Muscle of leg (tissue), 11 donors: Measurements from ENCODE around the gene KLHL30. TPM values are rescaled to one million over a fixed set of nuclear protein-coding genes. Genes with fewer than 3 reads are reported as not detected.

Source experiments
- DNase-seq: peaks from one replicate; pipeline ENCODE4 v3.0.0; 2013
- H3K27ac ChIP-seq: one replicate; pipeline ENCODE4 v1.5.1; 2013; ENCODE audit warnings: mild to moderate bottlenecking, low read length, control low read depth
- H3K27me3 ChIP-seq: one replicate; pipeline ENCODE4 v1.6.1; 2013; ENCODE audit warnings: low read length; ENCODE audit not compliant: control insufficient read depth, insufficient read depth
- H3K36me3 ChIP-seq: one replicate; pipeline ENCODE4 v1.6.1; 2013; ENCODE audit warnings: low read length; ENCODE audit not compliant: control insufficient read depth, insufficient read depth
- H3K4me1 ChIP-seq: one replicate; pipeline ENCODE4 v1.6.1; 2013; ENCODE audit warnings: low read length; ENCODE audit not compliant: control insufficient read depth, insufficient read depth
- H3K4me3 ChIP-seq: one replicate; pipeline ENCODE4 v1.5.1; 2013; ENCODE audit warnings: low read length, control low read depth
- H3K9me3 ChIP-seq: replicated peaks from 2 replicates; pipeline ENCODE4 v1.6.1; 2013; ENCODE audit warnings: low read depth, low read length; ENCODE audit not compliant: control insufficient read depth
- WGBS: methylation state at CpG from one replicate; pipeline ENCODE4 v1.1.5; 2013; ENCODE audit warnings: missing lambda C conversion rate; ENCODE audit not compliant: insufficient coverage; 5-methylcytosine and 5-hydroxymethylcytosine counted together
- polyA plus RNA-seq, 8 donors: library from polyadenylated mRNA; unstranded; fragments of 120-200 nt; gene quantifications; one replicate each; pipeline versions ENCODE4 v1.2.1 to v1.2.3, GENCODE V29; 2013; ENCODE audit warnings: inconsistent platforms in 1 of 8, low replicate concordance in 1 of 8; ENCODE audit not compliant: insufficient read length in 8 of 8, insufficient read depth in 1 of 8
- total RNA-seq: library from RNA; stranded (reverse); fragments of 120-200 nt; gene quantifications from one replicate; pipeline ENCODE4 v1.2.4, GENCODE V29; 2013

The KLHL30 gene
- total and polyA plus RNA-seq, 9 donors = 9.9 to 18.4 (median 13.9) TPM

- no peak overlapping the region for H3K27ac ChIP-seq
- WGBS = 83% methylated on average over 24 of the region's 30 CpGs
- H3K27me3 ChIP-seq = no peaks in the 10 kb centered on the region
- H3K4me1 ChIP-seq = peaks cover 4% of the 10 kb centered on the region
- DNase-seq = no peak
- H3K4me3 ChIP-seq = no peak overlapping the region
- H3K9me3 ChIP-seq = no peaks in the 10 kb centered on the region
- no peaks in the 10 kb centered on the region for H3K36me3 ChIP-seq
Measured at GRCh38 chr2:238101891-238102841, 36.3 kb upstream of the KLHL30 start.

- H3K4me3 ChIP-seq = no peak overlapping the region
- WGBS = 69% methylated on average over 6 of the region's 10 CpGs
- no peak overlapping the region for H3K27ac ChIP-seq
- H3K36me3 ChIP-seq = no peaks in the 10 kb centered on the region
- H3K27me3 ChIP-seq = no peaks in the 10 kb centered on the region
- no peaks in the 10 kb centered on the region for H3K9me3 ChIP-seq
- DNase-seq = no peak
- peaks cover 9% of the 10 kb centered on the region for H3K4me1 ChIP-seq
Measured at GRCh38 chr2:238102865-238103264, 35.6 kb upstream of the KLHL30 start.

- no peak for DNase-seq
- no peak overlapping the region for H3K27ac ChIP-seq
- WGBS = 81% methylated on average over 15 of the region's 18 CpGs
- no peaks in the 10 kb centered on the region for H3K27me3 ChIP-seq
- no peaks in the 10 kb centered on the region for H3K36me3 ChIP-seq
- H3K9me3 ChIP-seq = no peaks in the 10 kb centered on the region
- H3K4me3 ChIP-seq = no peak overlapping the region
- H3K4me1 ChIP-seq = peaks cover 16% of the 10 kb centered on the region
Measured at GRCh38 chr2:238103465-238104225, 34.8 kb upstream of the KLHL30 start.

GRCh38 chr2:238104226-238104690 lies 34.2 kb upstream of the KLHL30 start:
- DNase-seq = no peak
- H3K4me3 ChIP-seq = no peak overlapping the region
- no peak overlapping the region for H3K27ac ChIP-seq
- no peaks in the 10 kb centered on the region for H3K9me3 ChIP-seq
- WGBS = 88% methylated on average over 13 of the region's 14 CpGs
- no peaks in the 10 kb centered on the region for H3K36me3 ChIP-seq
- H3K27me3 ChIP-seq = no peaks in the 10 kb centered on the region
- peaks cover 20% of the 10 kb centered on the region for H3K4me1 ChIP-seq

- H3K36me3 ChIP-seq = no peaks in the 10 kb centered on the region
- H3K27ac ChIP-seq = no peak overlapping the region
- WGBS = 88% methylated on average over 18 of the region's 21 CpGs
- peaks cover 22% of the 10 kb centered on the region for H3K4me1 ChIP-seq
- no peak overlapping the region for H3K4me3 ChIP-seq
- H3K9me3 ChIP-seq = no peaks in the 10 kb centered on the region
- no peak for DNase-seq
- no peaks in the 10 kb centered on the region for H3K27me3 ChIP-seq
Measured at GRCh38 chr2:238104691-238105371, 33.6 kb upstream of the KLHL30 start.

GRCh38 chr2:238105506-238106338 lies 32.7 kb upstream of the KLHL30 start:
- H3K36me3 ChIP-seq = no peaks in the 10 kb centered on the region
- H3K27me3 ChIP-seq = no peaks in the 10 kb centered on the region
- peaks cover 22% of the 10 kb centered on the region for H3K4me1 ChIP-seq
- no peak overlapping the region for H3K27ac ChIP-seq
- H3K9me3 ChIP-seq = no peaks in the 10 kb centered on the region
- DNase-seq = no peak
- 88% methylated on average over 23 of the region's 28 CpGs for WGBS
- H3K4me3 ChIP-seq = no peak overlapping the region

GRCh38 chr2:238106339-238106697 lies 32.1 kb upstream of the KLHL30 start:
- H3K9me3 ChIP-seq = no peaks in the 10 kb centered on the region
- WGBS = 66% methylated on average over 13 of the region's 13 CpGs

GRCh38 chr2:238106698-238107524 lies 31.6 kb upstream of the KLHL30 start:
- DNase-seq = no peak
- no peaks in the 10 kb centered on the region for H3K36me3 ChIP-seq
- no peak overlapping the region for H3K27ac ChIP-seq
- 71% methylated on average over 26 of the region's 28 CpGs for WGBS
- peaks cover 22% of the 10 kb centered on the region for H3K4me1 ChIP-seq
- no peaks in the 10 kb centered on the region for H3K9me3 ChIP-seq
- no peak overlapping the region for H3K4me3 ChIP-seq
- no peaks in the 10 kb centered on the region for H3K27me3 ChIP-seq

More at GRCh38 chr2:238106339-238106697, 32.1 kb upstream of the KLHL30 start:
- no peaks in the 10 kb centered on the region for H3K27me3 ChIP-seq
- H3K27ac ChIP-seq = no peak overlapping the region
- DNase-seq = no peak
- no peaks in the 10 kb centered on the region for H3K36me3 ChIP-seq
- H3K4me3 ChIP-seq = no peak overlapping the region
- H3K4me1 ChIP-seq = peaks cover 22% of the 10 kb centered on the region
